ENCODE data around the gene BACE2. TPM values are rescaled to one million over a fixed set of nuclear protein-coding genes. Genes with fewer than 3 reads are reported as not detected.
"Not testable (repeated sequence)": the region's sequence is repeated elsewhere in the genome, so short reads cannot be mapped to it uniquely, and the experiment has no call there.

The BACE2 gene
- total RNA-seq, 1 donor from 2014 or later, result 39.1 TPM

- no peak overlapping the region for H3K9ac ChIP-seq (ENCODE audit: low read depth in 1 of 3, low read length in 3 of 3)
- H3K27ac ChIP-seq (ENCODE audit: low read depth, low read length), result no peak overlapping the region
- H3K9me3 ChIP-seq (ENCODE audit: control insufficient read depth in 3 of 3, low read length in 3 of 3), result no peaks in the 10 kb centered on the region
- peaks cover 0 to 2% (median 0%) of the 10 kb centered on the region in 3 donors for H3K4me1 ChIP-seq (ENCODE audit: control insufficient read depth in 3 of 3, insufficient read depth in 3 of 3, low read length in 3 of 3)
- H3K4me3 ChIP-seq (ENCODE audit: low read length in 3 of 3), result no peak overlapping the region
- H3K36me3 ChIP-seq (ENCODE audit: control insufficient read depth in 3 of 3, insufficient read depth in 3 of 3, low read length in 3 of 3), result peaks cover 9 to 19% (median 10%) of the 10 kb centered on the region in 3 donors
- H3K27me3 ChIP-seq (ENCODE audit: control insufficient read depth in 3 of 3, insufficient read depth in 3 of 3, low read length in 3 of 3), result no peaks in the 10 kb centered on the region
Observed at GRCh38 chr21:41241341-41241740, 73.4 kb downstream of the BACE2 start.

GRCh38 chr21:41242238-41242829, 74.4 kb downstream of the BACE2 start:
- Histone ChIP-seq H3K27me3 (ENCODE audit: control insufficient read depth in 3 of 3, insufficient read depth in 3 of 3, low read length in 3 of 3) (no peaks in the 10 kb centered on the region), H3K4me3 (ENCODE audit: low read length in 3 of 3) (no peak overlapping the region), H3K36me3 (ENCODE audit: control insufficient read depth in 3 of 3, insufficient read depth in 3 of 3, low read length in 3 of 3) (peaks cover 9 to 23% (median 17%) of the 10 kb centered on the region in 3 donors), H3K9me3 (ENCODE audit: control insufficient read depth in 3 of 3, low read length in 3 of 3) (no peaks in the 10 kb centered on the region), H3K9ac (ENCODE audit: low read depth in 1 of 3, low read length in 3 of 3) (no peak overlapping the region), H3K27ac (ENCODE audit: low read depth, low read length) (no peak overlapping the region), H3K4me1 (ENCODE audit: control insufficient read depth in 3 of 3, insufficient read depth in 3 of 3, low read length in 3 of 3) (peaks cover 0 to 2% (median 0%) of the 10 kb centered on the region in 3 donors)

- H3K9ac ChIP-seq (ENCODE audit: low read depth in 1 of 3, low read length in 3 of 3), result no peak overlapping the region
- H3K27me3 ChIP-seq (ENCODE audit: control insufficient read depth in 3 of 3, insufficient read depth in 3 of 3, low read length in 3 of 3), result no peaks in the 10 kb centered on the region
- peaks cover 9 to 19% (median 16%) of the 10 kb centered on the region in 3 donors for H3K36me3 ChIP-seq (ENCODE audit: control insufficient read depth in 3 of 3, insufficient read depth in 3 of 3, low read length in 3 of 3)
- H3K4me3 ChIP-seq (ENCODE audit: low read length in 3 of 3), result no peak overlapping the region
- H3K4me1 ChIP-seq (ENCODE audit: control insufficient read depth in 3 of 3, insufficient read depth in 3 of 3, low read length in 3 of 3), result peaks cover 0 to 2% (median 0%) of the 10 kb centered on the region in 3 donors
- H3K27ac ChIP-seq (ENCODE audit: low read depth, low read length), result no peak overlapping the region
- no peaks in the 10 kb centered on the region for H3K9me3 ChIP-seq (ENCODE audit: control insufficient read depth in 3 of 3, low read length in 3 of 3)
Observed at GRCh38 chr21:41243107-41243506, 75.1 kb downstream of the BACE2 start.

- peaks cover 9 to 19% (median 16%) of the 10 kb centered on the region in 3 donors for H3K36me3 ChIP-seq (ENCODE audit: control insufficient read depth in 3 of 3, insufficient read depth in 3 of 3, low read length in 3 of 3)
- not testable (repeated sequence) for H3K9me3 ChIP-seq (ENCODE audit: control insufficient read depth in 3 of 3, low read length in 3 of 3); H3K4me1 ChIP-seq (ENCODE audit: control insufficient read depth in 3 of 3, insufficient read depth in 3 of 3, low read length in 3 of 3); H3K9ac ChIP-seq (ENCODE audit: low read depth in 1 of 3, low read length in 3 of 3); H3K4me3 ChIP-seq (ENCODE audit: low read length in 3 of 3); H3K27ac ChIP-seq (ENCODE audit: low read depth, low read length); H3K27me3 ChIP-seq (ENCODE audit: control insufficient read depth in 3 of 3, insufficient read depth in 3 of 3, low read length in 3 of 3)
Observed at GRCh38 chr21:41244266-41244880, 76.4 kb downstream of the BACE2 start.

DNA sequence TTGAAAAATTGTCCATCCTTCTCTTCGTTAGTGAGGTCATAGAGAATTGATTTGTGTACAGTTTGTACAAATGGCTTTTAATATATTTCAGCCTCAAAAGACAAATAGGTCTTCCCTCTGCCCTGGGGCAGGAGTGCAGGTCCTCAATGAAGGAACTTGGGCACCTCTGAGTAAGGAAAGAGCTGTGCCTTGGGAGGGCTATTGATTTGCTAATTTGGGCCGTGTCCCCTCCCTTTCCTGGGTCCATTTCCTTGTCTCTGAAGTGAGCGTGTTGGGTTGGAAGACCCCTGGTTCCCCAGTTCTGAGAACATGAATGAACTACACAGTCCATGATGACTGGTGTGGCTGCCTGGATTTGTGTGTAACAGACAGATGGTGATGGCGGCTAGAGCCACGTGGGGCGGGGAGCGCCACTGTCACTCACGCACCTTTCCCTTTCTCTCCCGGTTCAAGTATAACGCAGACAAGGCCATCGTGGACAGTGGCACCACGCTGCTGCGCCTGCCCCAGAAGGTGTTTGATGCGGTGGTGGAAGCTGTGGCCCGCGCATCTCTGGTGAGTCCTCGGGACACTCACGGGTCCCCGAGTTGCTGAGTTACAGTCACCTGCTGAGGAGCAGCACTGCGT, 77.7 kb downstream of the BACE2 start:
- no peak overlapping the region for H3K9ac ChIP-seq (ENCODE audit: low read depth in 1 of 3, low read length in 3 of 3)
- peaks cover 0 to 5% (median 3%) of the 10 kb centered on the region in 3 donors for H3K4me1 ChIP-seq (ENCODE audit: control insufficient read depth in 3 of 3, insufficient read depth in 3 of 3, low read length in 3 of 3)
- no peaks in the 10 kb centered on the region for H3K9me3 ChIP-seq (ENCODE audit: control insufficient read depth in 3 of 3, low read length in 3 of 3)
- no peaks in the 10 kb centered on the region for H3K27me3 ChIP-seq (ENCODE audit: control insufficient read depth in 3 of 3, insufficient read depth in 3 of 3, low read length in 3 of 3)
- no peak overlapping the region for H3K27ac ChIP-seq (ENCODE audit: low read depth, low read length)
- H3K4me3 ChIP-seq (ENCODE audit: low read length in 3 of 3), result no peak overlapping the region
- H3K36me3 ChIP-seq (ENCODE audit: control insufficient read depth in 3 of 3, insufficient read depth in 3 of 3, low read length in 3 of 3), result peaks cover 6 to 19% (median 16%) of the 10 kb centered on the region in 3 donors

DNA sequence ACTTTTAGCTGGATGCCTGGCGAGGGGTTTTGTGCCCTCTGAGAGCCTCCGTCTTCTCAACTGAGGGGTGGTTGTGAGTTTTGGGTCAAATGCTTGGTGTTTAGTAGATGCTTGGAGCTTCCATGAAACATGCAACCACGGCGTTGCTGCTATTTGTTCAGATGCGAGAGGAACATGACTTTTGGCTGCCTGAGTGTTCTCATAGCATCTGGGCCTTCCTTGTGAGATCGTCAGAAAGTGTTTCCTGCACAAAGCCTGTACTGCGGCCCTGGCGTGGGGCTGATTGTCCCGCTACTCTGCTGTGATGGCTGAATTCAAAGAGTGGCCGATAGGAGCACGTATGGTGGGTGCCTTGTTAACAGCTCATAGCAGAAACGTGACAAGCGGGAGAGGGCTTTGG, 78.8 kb downstream of the BACE2 start:
- Histone ChIP-seq H3K27me3 (ENCODE audit: control insufficient read depth in 3 of 3, insufficient read depth in 3 of 3, low read length in 3 of 3) (no peaks in the 10 kb centered on the region), H3K27ac (ENCODE audit: low read depth, low read length) (peak overlapping the region; percentile 72), H3K9ac (ENCODE audit: low read depth in 1 of 3, low read length in 3 of 3) (no peak overlapping the region), H3K9me3 (ENCODE audit: control insufficient read depth in 3 of 3, low read length in 3 of 3) (no peaks in the 10 kb centered on the region), H3K4me3 (ENCODE audit: low read length in 3 of 3) (no peak overlapping the region), H3K4me1 (ENCODE audit: control insufficient read depth in 3 of 3, insufficient read depth in 3 of 3, low read length in 3 of 3) (peaks cover 0 to 5% (median 3%) of the 10 kb centered on the region in 3 donors), H3K36me3 (ENCODE audit: control insufficient read depth in 3 of 3, insufficient read depth in 3 of 3, low read length in 3 of 3) (peaks cover 12 to 22% (median 22%) of the 10 kb centered on the region in 3 donors)

GRCh38 chr21:41247561-41248545, 79.9 kb downstream of the BACE2 start:
- H3K36me3 ChIP-seq (ENCODE audit: control insufficient read depth in 3 of 3, insufficient read depth in 3 of 3, low read length in 3 of 3), result peaks cover 16 to 29% (median 24%) of the 10 kb centered on the region in 3 donors
- H3K27me3 ChIP-seq (ENCODE audit: control insufficient read depth in 3 of 3, insufficient read depth in 3 of 3, low read length in 3 of 3), result no peaks in the 10 kb centered on the region
- no peak overlapping the region for H3K4me3 ChIP-seq (ENCODE audit: low read length in 3 of 3)
- peak overlapping the region; percentile 72 for H3K27ac ChIP-seq (ENCODE audit: low read depth, low read length)
- H3K9me3 ChIP-seq (ENCODE audit: control insufficient read depth in 3 of 3, low read length in 3 of 3), result no peaks in the 10 kb centered on the region
- H3K4me1 ChIP-seq (ENCODE audit: control insufficient read depth in 3 of 3, insufficient read depth in 3 of 3, low read length in 3 of 3), result peaks cover 0 to 5% (median 3%) of the 10 kb centered on the region in 3 donors
- no peak overlapping the region for H3K9ac ChIP-seq (ENCODE audit: low read depth in 1 of 3, low read length in 3 of 3)

DNA sequence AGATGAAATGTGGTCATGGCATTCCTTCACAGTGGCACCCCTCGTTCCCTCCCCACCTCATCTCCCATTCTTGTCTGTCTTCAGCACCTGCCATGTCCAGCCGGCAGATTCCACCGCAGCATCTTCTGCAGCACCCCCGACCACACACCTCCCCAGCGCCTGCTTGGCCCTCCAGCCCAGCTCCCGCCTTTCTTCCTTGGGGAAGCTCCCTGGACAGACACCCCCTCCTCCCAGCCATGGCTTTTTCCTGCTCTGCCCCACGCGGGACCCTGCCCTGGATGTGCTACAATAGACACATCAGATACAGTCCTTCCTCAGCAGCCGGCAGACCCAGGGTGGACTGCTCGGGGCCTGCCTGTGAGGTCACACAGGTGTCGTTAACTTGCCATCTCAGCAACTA, 81.5 kb downstream of the BACE2 start:
- no peak overlapping the region for H3K4me3 ChIP-seq (ENCODE audit: low read length in 3 of 3)
- H3K27me3 ChIP-seq (ENCODE audit: control insufficient read depth in 3 of 3, insufficient read depth in 3 of 3, low read length in 3 of 3), result no peaks in the 10 kb centered on the region
- H3K36me3 ChIP-seq (ENCODE audit: control insufficient read depth in 3 of 3, insufficient read depth in 3 of 3, low read length in 3 of 3), result peaks cover 16 to 36% (median 27%) of the 10 kb centered on the region in 3 donors
- H3K9me3 ChIP-seq (ENCODE audit: control insufficient read depth in 3 of 3, low read length in 3 of 3), result peaks cover 0 to 2% (median 2%) of the 10 kb centered on the region in 3 donors
- peaks cover 0 to 5% (median 3%) of the 10 kb centered on the region in 3 donors for H3K4me1 ChIP-seq (ENCODE audit: control insufficient read depth in 3 of 3, insufficient read depth in 3 of 3, low read length in 3 of 3)
- no peak overlapping the region for H3K9ac ChIP-seq (ENCODE audit: low read depth in 1 of 3, low read length in 3 of 3)
- peak overlapping the region; percentile 73 for H3K27ac ChIP-seq (ENCODE audit: low read depth, low read length)

- H3K36me3 ChIP-seq (ENCODE audit: control insufficient read depth in 3 of 3, insufficient read depth in 3 of 3, low read length in 3 of 3), result peaks cover 13 to 42% (median 28%) of the 10 kb centered on the region in 3 donors
- H3K27ac ChIP-seq (ENCODE audit: low read depth, low read length), result peak overlapping the region; percentile 73
- no peak overlapping the region for H3K9ac ChIP-seq (ENCODE audit: low read depth in 1 of 3, low read length in 3 of 3)
- H3K9me3 ChIP-seq (ENCODE audit: control insufficient read depth in 3 of 3, low read length in 3 of 3), result peaks cover 0 to 2% (median 2%) of the 10 kb centered on the region in 3 donors
- peaks cover 0 to 5% (median 3%) of the 10 kb centered on the region in 3 donors for H3K4me1 ChIP-seq (ENCODE audit: control insufficient read depth in 3 of 3, insufficient read depth in 3 of 3, low read length in 3 of 3)
- no peaks in the 10 kb centered on the region for H3K27me3 ChIP-seq (ENCODE audit: control insufficient read depth in 3 of 3, insufficient read depth in 3 of 3, low read length in 3 of 3)
- no peak overlapping the region for H3K4me3 ChIP-seq (ENCODE audit: low read length in 3 of 3)
Observed at GRCh38 chr21:41250519-41250918, 82.6 kb downstream of the BACE2 start.

All from skeletal muscle tissue (tissue), 4 donors.